HG03045 (cell line): ENCODE results near the gene ISCU.
"Not testable (repeated sequence)": the region's sequence is repeated elsewhere in the genome, so short reads cannot be mapped to it uniquely, and the experiment has no call there.

Source experiments
- ATAC-seq: cut with Tn5 transposase; IDR thresholded peaks from one replicate; pipeline ENCODE4 v1.9.1; 2021; ENCODE audit warnings: mild to moderate bottlenecking, moderate library complexity; ENCODE audit not compliant: unreplicated experiment

ISCU gene

GRCh38 chr12:108586306-108586705 is 23.9 kb downstream of the ISCU start:
- ATAC-seq = no peak

GRCh38 chr12:108587826-108588225 is 25.4 kb downstream of the ISCU start:
- ATAC-seq = no peak

- no peak for ATAC-seq
Observed at GRCh38 chr12:108589028-108589839, 26.8 kb downstream of the ISCU start.

GRCh38 chr12:108589840-108590229 is 27.4 kb downstream of the ISCU start:
- ATAC-seq = no peak

GRCh38 chr12:108590463-108590862 is 28.1 kb downstream of the ISCU start:
- not testable (repeated sequence) for ATAC-seq

- ATAC-seq = no peak
Observed at GRCh38 chr12:108591267-108591980, 29.0 kb downstream of the ISCU start.

- ATAC-seq = no peak
Observed at GRCh38 chr12:108592033-108592909, 29.9 kb downstream of the ISCU start.

GRCh38 chr12:108594323-108594903 is 32.0 kb downstream of the ISCU start:
- no peak for ATAC-seq

- no peak for ATAC-seq
Observed at GRCh38 chr12:108594960-108595710, 32.7 kb downstream of the ISCU start.

- no peak for ATAC-seq
Observed at GRCh38 chr12:108595711-108596647, 33.6 kb downstream of the ISCU start.

- no peak for ATAC-seq
Observed at GRCh38 chr12:108596854-108597558, 34.6 kb downstream of the ISCU start.

- ATAC-seq = no peak
Observed at GRCh38 chr12:108597559-108598471, 35.4 kb downstream of the ISCU start, which contains the start of gene TMEM119. TMEM119 (minus strand) TSS chr12:108598084; CDS start chr12:108592383, 5,701 bp downstream.

GRCh38 chr12:108598553-108599250 is 36.3 kb downstream of the ISCU start:
- ATAC-seq = no peak

- no peak for ATAC-seq
Observed at GRCh38 chr12:108599541-108599940, 37.1 kb downstream of the ISCU start.

GRCh38 chr12:108599948-108600701 is 37.7 kb downstream of the ISCU start:
- no peak for ATAC-seq

GRCh38 chr12:108600702-108601007 is 38.3 kb downstream of the ISCU start:
- no peak for ATAC-seq
